ENCODE results near the gene FAM50B. TPM values are rescaled to one million over a fixed set of nuclear protein-coding genes. Genes with fewer than 3 reads are reported as not detected.

The FAM50B gene
- total and polyA plus RNA-seq, 10 of the 15 experiments (the other 5 are each of a cell fraction or from before 2014, with no cell fraction given): 0.58 to 10.2 (median 5.9) TPM

- ChIA-PET RAD21 (ENCODE audit: unreplicated experiment) (interaction anchor here (0.6 kb wide), 1 partner anchor 116 kb away, joined by 3 read pairs; no protein-coding TSS in a partner anchor), POLR2A (no interaction called here), SMC1A (ENCODE audit: uncharacterized antibody, unreplicated experiment) (no interaction called here), CTCF (no interaction called here)
- Histone ChIP-seq H3K9me3 (replicated peaks; ENCODE audit: control insufficient read depth, insufficient read depth, low read length) (no peaks in the 10 kb centered on the region), H2AFZ (ENCODE audit: control insufficient read depth, low read depth, low read length) (no peak overlapping the region), H3K4me3 (no peak overlapping the region), H4K20me1 (ENCODE audit: control insufficient read depth, insufficient read depth) (no peaks in the 10 kb centered on the region), H3K4me1 (ENCODE audit: control insufficient read depth, insufficient read depth, low read length) (no peaks in the 10 kb centered on the region), H3K9ac (ENCODE audit: control insufficient read depth, insufficient read depth, low read length) (no peak overlapping the region), H3K36me3 (ENCODE audit: control insufficient read depth in 2 of 2, insufficient read depth in 2 of 2, low read length in 1 of 2) (no peaks in the 10 kb centered on the region), H3K79me2 (ENCODE audit: control insufficient read depth, insufficient read depth, low read length) (no peaks in the 10 kb centered on the region), H3K27ac (ENCODE audit: control insufficient read depth, insufficient read depth) (no peak overlapping the region), H3K4me2 (ENCODE audit: control insufficient read depth, insufficient read depth) (no peak overlapping the region), H3K27me3 (replicated peaks in 1 of 2; ENCODE audit: control insufficient read depth in 2 of 2, insufficient read depth in 2 of 2, low read length in 1 of 2) (0 out of 4 replicates have a peak, but pooled peaks cover 0 to 3% of the 10 kb centered on the region in 2 experiments)
- WGBS (ENCODE audit: insufficient coverage, insufficient replicate concordance, low lambda C conversion rate, missing lambda C conversion rate): 49% methylated on average over 5 of the region's 5 CpGs
- ATAC-seq (no peak), DNase-seq (ENCODE audit: low read depth, low spot score) (no peak), FAIRE-seq (no peak)
- in situ Hi-C loops (cut with MboI): no loop called here
- intact Hi-C loops (cut with micrococcal nuclease; ENCODE audit: unreplicated experiment): no loop called here
- no peak for TF ChIP-seq ZSCAN29 (IDR thresholded peaks at IDR 0.05)
- TF ChIP-seq DPF2 (IDR thresholded peaks at IDR 0.05): no peak
- no peak for TF ChIP-seq ZNF384 (IDR thresholded peaks at IDR 0.05; ENCODE audit: borderline replicate concordance, low read depth, low read length)
- TF ChIP-seq TCF3 (IDR thresholded peaks at IDR 0.05; ENCODE audit: borderline replicate concordance, insufficient read depth, low read depth, low read length): no peak
- no peak for TF ChIP-seq ZBTB40 (IDR thresholded peaks at IDR 0.05; ENCODE audit: borderline replicate concordance)
- no peak for TF ChIP-seq BHLHE40 (IDR thresholded peaks at IDR 0.05; ENCODE audit: borderline replicate concordance in 1 of 2, low read depth in 2 of 2, low read length in 1 of 2)
- TF ChIP-seq, protein P1, sequence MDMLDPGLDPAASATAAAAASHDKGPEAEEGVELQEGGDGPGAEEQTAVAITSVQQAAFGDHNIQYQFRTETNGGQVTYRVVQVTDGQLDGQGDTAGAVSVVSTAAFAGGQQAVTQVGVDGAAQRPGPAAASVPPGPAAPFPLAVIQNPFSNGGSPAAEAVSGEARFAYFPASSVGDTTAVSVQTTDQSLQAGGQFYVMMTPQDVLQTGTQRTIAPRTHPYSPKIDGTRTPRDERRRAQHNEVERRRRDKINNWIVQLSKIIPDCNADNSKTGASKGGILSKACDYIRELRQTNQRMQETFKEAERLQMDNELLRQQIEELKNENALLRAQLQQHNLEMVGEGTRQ (IDR thresholded peaks at IDR 0.05; ENCODE audit: borderline replicate concordance, low read depth, low read length): no peak
- TF ChIP-seq CBX3 (IDR thresholded peaks at IDR 0.05; ENCODE audit: borderline replicate concordance, low read depth): no peak
- TF ChIP-seq HDAC2 (IDR thresholded peaks at IDR 0.05): no peak
- TF ChIP-seq, protein P2, sequence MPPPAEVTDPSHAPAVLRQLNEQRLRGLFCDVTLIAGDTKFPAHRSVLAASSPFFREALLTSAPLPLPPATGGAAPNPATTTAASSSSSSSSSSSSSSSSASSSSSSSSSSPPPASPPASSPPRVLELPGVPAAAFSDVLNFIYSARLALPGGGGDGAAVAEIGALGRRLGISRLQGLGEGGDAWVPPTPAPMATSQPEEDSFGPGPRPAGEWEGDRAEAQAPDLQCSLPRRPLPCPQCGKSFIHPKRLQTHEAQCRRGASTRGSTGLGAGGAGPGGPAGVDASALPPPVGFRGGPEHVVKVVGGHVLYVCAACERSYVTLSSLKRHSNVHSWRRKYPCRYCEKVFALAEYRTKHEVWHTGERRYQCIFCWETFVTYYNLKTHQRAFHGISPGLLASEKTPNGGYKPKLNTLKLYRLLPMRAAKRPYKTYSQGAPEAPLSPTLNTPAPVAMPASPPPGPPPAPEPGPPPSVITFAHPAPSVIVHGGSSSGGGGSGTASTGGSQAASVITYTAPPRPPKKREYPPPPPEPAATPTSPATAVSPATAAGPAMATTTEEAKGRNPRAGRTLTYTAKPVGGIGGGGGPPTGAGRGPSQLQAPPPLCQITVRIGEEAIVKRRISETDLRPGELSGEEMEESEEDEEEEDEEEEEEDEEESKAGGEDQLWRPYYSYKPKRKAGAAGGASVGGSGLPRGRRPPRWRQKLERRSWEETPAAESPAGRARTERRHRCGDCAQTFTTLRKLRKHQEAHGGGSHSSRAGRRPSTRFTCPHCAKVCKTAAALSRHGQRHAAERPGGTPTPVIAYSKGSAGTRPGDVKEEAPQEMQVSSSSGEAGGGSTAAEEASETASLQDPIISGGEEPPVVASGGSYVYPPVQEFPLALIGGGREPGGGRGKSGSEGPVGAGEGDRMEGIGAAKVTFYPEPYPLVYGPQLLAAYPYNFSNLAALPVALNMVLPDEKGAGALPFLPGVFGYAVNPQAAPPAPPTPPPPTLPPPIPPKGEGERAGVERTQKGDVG (CRISPR knock-in tag; IDR thresholded peaks at IDR 0.05): no peak
- no peak for TF ChIP-seq MYB (IDR thresholded peaks at IDR 0.05; ENCODE audit: borderline replicate concordance, low read depth, low read length)
- TF ChIP-seq LARP7 (IDR thresholded peaks at IDR 0.05): no peak
- no peak for TF ChIP-seq CBX5 (IDR thresholded peaks at IDR 0.05; ENCODE audit: low read depth)
- TF ChIP-seq ASH2L (IDR thresholded peaks at IDR 0.05; ENCODE audit: borderline replicate concordance, low read depth): no peak
- TF ChIP-seq PAX5 (IDR thresholded peaks at IDR 0.05; ENCODE audit: borderline replicate concordance, low read depth, low read length): no peak
- no TSS peak for BruUV-seq (replicated peaks)
Measured at GRCh38 chr6:3870528-3870925, 21.4 kb downstream of the FAM50B start.

Data from GM12878 (cell line).